Gastrocnemius medialis (tissue), 4 donors: ENCODE data around the gene SAE1.

Experiments
- CTCF ChIP-seq, 5 experiments: fragments of 450-650 bp in 3 of 5; fragments of 200-600 bp in 2 of 5; sonication (generic) in 2 of 5; IDR thresholded peaks in 4 of 5; conservative IDR thresholded peaks in 1 of 5; 1 replicate in 4 of 5; 2 replicates in 1 of 5; pipeline ENCODE4 v1.5.1; 2016 to 2019; ENCODE audit warnings: antibody characterized with exemption in 5 of 5, mild to moderate bottlenecking in 3 of 5, moderate library complexity in 3 of 5
- POLR2A ChIP-seq, 2 donors: fragments of 450-650 bp; IDR thresholded peaks; one replicate each; pipeline ENCODE4 v1.6.1; 2017; ENCODE audit warnings: antibody characterized with exemption in 2 of 2, mild to moderate bottlenecking in 2 of 2, moderate library complexity in 2 of 2

- no peak for TF ChIP-seq CTCF (IDR thresholded peaks at IDR 0.05 in 4 of 5, conservative IDR thresholded peaks at IDR 0.05 in 1 of 5)
- no peak for TF ChIP-seq POLR2A (IDR thresholded peaks at IDR 0.05)
Measured at GRCh38 chr19:47096100-47096704, 34.4 kb upstream of the SAE1 start.
